ENCODE results near the gene CFL2. TPM values are rescaled to one million over a fixed set of nuclear protein-coding genes. Genes with fewer than 3 reads are reported as not detected.
"Not testable (repeated sequence)": the region's sequence is repeated elsewhere in the genome, so short reads cannot be mapped to it uniquely, and the experiment has no call there.

CFL2 gene
- total RNA-seq, 2 donors from 2014 or later: 7.0 to 44.8 TPM

GRCh38 chr14:34749408-34749807, 35.0 kb upstream of the CFL2 start:
- TF ChIP-seq CTCF (IDR thresholded peaks at IDR 0.05): no peak
- intact Hi-C loops (cut with DNase I): no loop called here
- H3K9ac ChIP-seq (ENCODE audit: low read depth in 2 of 2, low read length in 2 of 2): no peak overlapping the region
- H3K4me3 ChIP-seq: no peak overlapping the region
- no peaks in the 10 kb centered on the region for H3K27me3 ChIP-seq
- H3K27ac ChIP-seq: no peak overlapping the region
- DNase-seq: no peak
- no peaks in the 10 kb centered on the region for H3K36me3 ChIP-seq
- H3K9me3 ChIP-seq: no peaks in the 10 kb centered on the region
- no peaks in the 10 kb centered on the region for H3K4me1 ChIP-seq

GRCh38 chr14:34742270-34743115, 28.1 kb upstream of the CFL2 start:
- H3K36me3 ChIP-seq: no peaks in the 10 kb centered on the region
- intact Hi-C loops (cut with DNase I): no loop called here
- H3K9ac ChIP-seq (ENCODE audit: low read depth in 2 of 2, low read length in 2 of 2): no peak overlapping the region

GRCh38 chr14:34741840-34742239, 27.4 kb upstream of the CFL2 start:
- no peaks in the 10 kb centered on the region for H3K4me1 ChIP-seq

More at GRCh38 chr14:34742270-34743115, 28.1 kb upstream of the CFL2 start:
- no peaks in the 10 kb centered on the region for H3K4me1 ChIP-seq
- no peak overlapping the region for H3K4me3 ChIP-seq
- no peak for TF ChIP-seq CTCF (IDR thresholded peaks at IDR 0.05)
- no peak overlapping the region for H3K27ac ChIP-seq
- no peak for DNase-seq
- H3K27me3 ChIP-seq: no peaks in the 10 kb centered on the region
- H3K9me3 ChIP-seq: no peaks in the 10 kb centered on the region

GRCh38 chr14:34740139-34740538, 25.7 kb upstream of the CFL2 start:
- H3K4me3 ChIP-seq; intact Hi-C loops (cut with DNase I); H3K9ac ChIP-seq (ENCODE audit: low read depth in 2 of 2, low read length in 2 of 2); H3K36me3 ChIP-seq; H3K9me3 ChIP-seq; H3K4me1 ChIP-seq; H3K27ac ChIP-seq; H3K27me3 ChIP-seq; DNase-seq: not testable (repeated sequence)

More at GRCh38 chr14:34741840-34742239, 27.4 kb upstream of the CFL2 start:
- H3K27ac ChIP-seq: no peak overlapping the region
- no peak for DNase-seq
- TF ChIP-seq CTCF (IDR thresholded peaks at IDR 0.05): no peak
- H3K9ac ChIP-seq (ENCODE audit: low read depth in 2 of 2, low read length in 2 of 2): no peak overlapping the region
- H3K27me3 ChIP-seq: no peaks in the 10 kb centered on the region
- no peaks in the 10 kb centered on the region for H3K9me3 ChIP-seq
- H3K4me3 ChIP-seq: no peak overlapping the region
- H3K36me3 ChIP-seq: no peaks in the 10 kb centered on the region
- intact Hi-C loops (cut with DNase I): no loop called here

GRCh38 chr14:34737079-34737478, 22.7 kb upstream of the CFL2 start:
- DNase-seq; H3K27ac ChIP-seq; H3K9me3 ChIP-seq; H3K9ac ChIP-seq (ENCODE audit: low read depth in 2 of 2, low read length in 2 of 2); H3K4me1 ChIP-seq; H3K4me3 ChIP-seq; intact Hi-C loops (cut with DNase I); H3K27me3 ChIP-seq; H3K36me3 ChIP-seq: not testable (repeated sequence)

- no peaks in the 10 kb centered on the region for H3K9me3 ChIP-seq
- no peak overlapping the region for H3K27ac ChIP-seq
- no peaks in the 10 kb centered on the region for H3K27me3 ChIP-seq
- intact Hi-C loops (cut with DNase I): no loop called here
- no peaks in the 10 kb centered on the region for H3K4me1 ChIP-seq
- TF ChIP-seq CTCF (IDR thresholded peaks at IDR 0.05): no peak
- DNase-seq: no peak
- H3K4me3 ChIP-seq: no peak overlapping the region
- H3K9ac ChIP-seq (ENCODE audit: low read depth in 2 of 2, low read length in 2 of 2): no peak overlapping the region
- no peaks in the 10 kb centered on the region for H3K36me3 ChIP-seq
Observed at GRCh38 chr14:34733245-34733644, 18.9 kb upstream of the CFL2 start.

All from colonic mucosa (tissue), 4 donors.